Kidney (tissue), 14 donors: ENCODE measurements around the gene RND3. TPM values are rescaled to one million over a fixed set of nuclear protein-coding genes. Genes with fewer than 3 reads are reported as not detected.

Experiments used
- DNase-seq, 5 donors: peaks; one replicate each; pipeline ENCODE4 v3.0.0-alpha.2; 2013 to 2020
- FAIRE-seq: peaks from 2 replicates; lab custom pipeline; 2012; peaks lifted over from hg19 to GRCh38; lab: Jason Lieb, UNC
- H3K27ac ChIP-seq, 2 donors: one replicate each; pipeline ENCODE4 v1.7.0; 2013; ENCODE audit warnings: low read depth in 2 of 2, low read length in 2 of 2, inconsistent platforms in 1 of 2
- H3K27me3 ChIP-seq: one replicate; pipeline ENCODE4 v1.7.1; 2013; ENCODE audit warnings: low read length, inconsistent platforms; ENCODE audit not compliant: control insufficient read depth, insufficient read depth
- H3K36me3 ChIP-seq, 3 donors: one replicate each; pipeline versions ENCODE4 v1.7.0 to v1.7.1; 2013; ENCODE audit warnings: low read length in 3 of 3, control low read depth in 1 of 3, inconsistent platforms in 1 of 3; ENCODE audit not compliant: insufficient read depth in 3 of 3, control insufficient read depth in 2 of 3
- H3K4me1 ChIP-seq, 3 donors: one replicate each; pipeline versions ENCODE4 v1.7.0 to v1.7.1; 2013; ENCODE audit warnings: low read length in 3 of 3, inconsistent platforms in 1 of 3, low read depth in 1 of 3; ENCODE audit not compliant: control insufficient read depth in 2 of 3, insufficient read depth in 2 of 3
- H3K4me3 ChIP-seq, 3 donors: one replicate each; pipeline versions ENCODE4 v1.7.0 to v1.8.1; 2013; ENCODE audit warnings: low read length in 3 of 3, control low read depth in 1 of 3, inconsistent platforms in 1 of 3
- H3K9ac ChIP-seq, 3 donors: one replicate each; pipeline versions ENCODE4 v1.7.0 to v1.7.1; 2013; ENCODE audit warnings: low read length in 3 of 3, control low read depth in 1 of 3, inconsistent platforms in 1 of 3
- H3K9me3 ChIP-seq, 3 donors: one replicate each; pipeline versions ENCODE4 v1.7.0 to v1.7.1; 2013; ENCODE audit warnings: low read length in 3 of 3, control low read depth in 1 of 3, inconsistent platforms in 1 of 3; ENCODE audit not compliant: control insufficient read depth in 2 of 3, insufficient read depth in 1 of 3
- CTCF ChIP-seq: IDR thresholded peaks from 3 replicates; pipeline ENCODE4 v1.5.1; 2012; ENCODE audit warnings: mild to moderate bottlenecking, moderate library complexity, borderline replicate concordance; ENCODE audit not compliant: insufficient read depth; ENCODE audit errors: extremely low read depth
- intact Hi-C: fragments of 100-400 bp; cut with DNase I; formaldehyde crosslinking; loops from one replicate; pipeline ENCODE4 v1.11.1; 2022
- polyA plus RNA-seq: library from polyadenylated mRNA; stranded (reverse); fragments of 350-450 nt; fragmentation: Illumina TruSeq; extraction: RNeasy Lipid Tissue Mini Kit (QIAGEN cat#74804); gene quantifications from one replicate; pipeline ENCODE4 v1.2.3, GENCODE V29; 2014; ENCODE audit warnings: low read depth, low replicate concordance; ENCODE audit not compliant: insufficient read depth
- total RNA-seq: library from RNA; stranded (reverse); fragmentation: NEBNext Ultra II Directional; extraction: Animal tissue kit (Norgen Biotek cat#: 25700); gene quantifications from one replicate; pipeline ENCODE4 v1.2.1, GENCODE V29; 2021
- donor health status: control.
- donor health status: control.
- donor health status: control.
- donor health status: control.
- donor health status: control.
- donor health status: DM: yes; HTN: yes; CAD: no.
- donor health status: Normal renal cell carcinoma (clear cell type).

RND3 gene
- total and polyA plus RNA-seq, 2 donors from 2014 or later: 6.5 to 26.1 TPM

- no peaks in the 10 kb centered on the region for H3K9me3 ChIP-seq
- no peak overlapping the region for H3K9ac ChIP-seq
- no peaks in the 10 kb centered on the region for H3K4me1 ChIP-seq
- DNase-seq: no peak
- no peak for FAIRE-seq
- H3K4me3 ChIP-seq: no peak overlapping the region
- H3K27ac ChIP-seq: no peak overlapping the region
- no peaks in the 10 kb centered on the region for H3K27me3 ChIP-seq
- H3K36me3 ChIP-seq: no peaks in the 10 kb centered on the region
- intact Hi-C loops: no loop called here
- TF ChIP-seq CTCF: no peak
Measured at GRCh38 chr2:150418916-150419315, 68.6 kb downstream of the RND3 start.
